Sigmoid colon (tissue), 7 donors: Measurements from ENCODE around the gene LRRC7. TPM values are rescaled to one million over a fixed set of nuclear protein-coding genes. Genes with fewer than 3 reads are reported as not detected.

Experiments
- DNase-seq: peaks from one replicate; pipeline ENCODE4 v3.0.0-alpha.2; 2019
- H3K27ac ChIP-seq, 4 donors: fragments of 200-600 bp; sonication (generic); one replicate each; pipeline ENCODE4 v1.5.1; 2016 to 2019; ENCODE audit warnings: mild to moderate bottlenecking in 1 of 4
- H3K27me3 ChIP-seq, 3 donors: fragments of 200-600 bp; sonication (generic); one replicate each; pipeline ENCODE4 v1.5.1; 2019; ENCODE audit warnings: mild to moderate bottlenecking in 1 of 3
- H3K36me3 ChIP-seq, 4 donors: fragments of 200-600 bp; sonication (generic); one replicate each; pipeline ENCODE4 v1.5.1; 2016 to 2019
- H3K4me1 ChIP-seq, 4 donors: fragments of 200-600 bp; sonication (generic); one replicate each; pipeline ENCODE4 v1.5.1; 2017 to 2019
- H3K4me3 ChIP-seq, 4 donors: fragments of 200-600 bp; sonication (generic); one replicate each; pipeline ENCODE4 v1.5.1; 2017 to 2019; ENCODE audit warnings: mild to moderate bottlenecking in 2 of 4, moderate library complexity in 1 of 4
- H3K9me3 ChIP-seq, 4 donors: fragments of 200-600 bp in 3 of 4; sonication (generic) in 3 of 4; one replicate each; pipeline versions ENCODE4 v1.5.1 to v1.6.1; 2013 to 2019
- CTCF ChIP-seq, 4 experiments: fragments of 450-650 bp in 3 of 4; fragments of 200-600 bp in 1 of 4; IDR thresholded peaks; one replicate each; pipeline ENCODE4 v1.5.1; 2016 to 2019; ENCODE audit warnings: antibody characterized with exemption in 4 of 4, mild to moderate bottlenecking in 3 of 4, moderate library complexity in 2 of 4
- EP300 ChIP-seq, 4 donors: sonication (generic); formaldehyde crosslinking; IDR thresholded peaks; one replicate each; pipeline ENCODE4 v1.6.1; 2017; ENCODE audit warnings: antibody characterized with exemption in 4 of 4
- POLR2A ChIP-seq, 2 donors: fragments of 450-650 bp; IDR thresholded peaks; one replicate each; pipeline ENCODE4 v1.6.1; 2016; ENCODE audit warnings: antibody characterized with exemption in 2 of 2, mild to moderate bottlenecking in 2 of 2, moderate library complexity in 2 of 2
- POLR2AphosphoS5 ChIP-seq, 4 donors: sonication (generic); formaldehyde crosslinking; IDR thresholded peaks; one replicate each; pipeline ENCODE4 v1.6.1; 2017; ENCODE audit warnings: antibody characterized with exemption in 4 of 4
- WGBS, 2 donors: extraction: QIAGEN DNeasy Blood & Tissue Kit; methylation state at CpG; one replicate each; pipeline ENCODE4 v1.1.7; 2013; 5-methylcytosine and 5-hydroxymethylcytosine counted together
- intact Hi-C: fragments of 100-400 bp; cut with DNase I; formaldehyde crosslinking; loops from one replicate; pipeline ENCODE4 v1.15.1; 2023
- polyA plus RNA-seq, 3 donors: library from polyadenylated mRNA; stranded (reverse); fragments of 200-250 nt; gene quantifications; one replicate each; pipeline ENCODE4 v1.2.3, GENCODE V29; 2013
- total RNA-seq, 4 donors: library from RNA; depleted of rRNA; stranded (reverse); fragments of >200 nt; gene quantifications; one replicate each; pipeline ENCODE4 v1.1.0, GENCODE V29; 2016
- donor health status: healthy with polysubstance abuse.
- donor health status: Bipolar disorder and iron deficiency.
- donor health status: healthy.

LRRC7 gene
- total and polyA plus RNA-seq, 7 donors, result 0.16 to 1.9 (median 0.41) TPM; not detected in 2

DNA sequence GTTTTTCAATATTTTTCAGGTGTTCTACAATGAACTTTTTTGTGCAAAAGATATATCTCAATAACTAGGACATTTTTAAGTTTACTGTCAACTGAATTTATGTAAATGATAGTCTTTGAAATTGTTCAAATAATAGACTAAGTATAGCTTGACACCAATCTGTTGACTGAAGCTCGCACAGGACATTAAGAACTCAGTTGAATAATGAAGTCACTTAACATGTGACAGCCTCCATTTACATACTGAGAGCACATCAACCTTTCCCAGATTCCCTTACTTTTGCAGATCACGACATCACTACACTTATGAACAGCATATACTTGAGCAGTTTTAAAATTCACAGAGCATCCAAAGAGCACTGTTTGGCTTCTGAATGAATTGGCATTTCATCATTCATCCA is 268.2 kb downstream of the LRRC7 start:
- Histone ChIP-seq H3K9me3 (no peaks in the 10 kb centered on the region), H3K4me3 (no peak overlapping the region), H3K27me3 (no peaks in the 10 kb centered on the region), H3K36me3 (no peaks in the 10 kb centered on the region), H3K27ac (no peak overlapping the region), H3K4me1 (no peaks in the 10 kb centered on the region)
- TF ChIP-seq POLR2AphosphoS5 (IDR thresholded peaks at IDR 0.05), result no peak
- TF ChIP-seq EP300 (IDR thresholded peaks at IDR 0.05), result no peak
- TF ChIP-seq CTCF (IDR thresholded peaks at IDR 0.05), result no peak
- TF ChIP-seq POLR2A (IDR thresholded peaks at IDR 0.05), result no peak
- WGBS, 2 donors, result 78 to 79% methylated on average over 2 of the region's 2 CpGs
- intact Hi-C loops, result no loop called here
- DNase-seq, result no peak

DNA sequence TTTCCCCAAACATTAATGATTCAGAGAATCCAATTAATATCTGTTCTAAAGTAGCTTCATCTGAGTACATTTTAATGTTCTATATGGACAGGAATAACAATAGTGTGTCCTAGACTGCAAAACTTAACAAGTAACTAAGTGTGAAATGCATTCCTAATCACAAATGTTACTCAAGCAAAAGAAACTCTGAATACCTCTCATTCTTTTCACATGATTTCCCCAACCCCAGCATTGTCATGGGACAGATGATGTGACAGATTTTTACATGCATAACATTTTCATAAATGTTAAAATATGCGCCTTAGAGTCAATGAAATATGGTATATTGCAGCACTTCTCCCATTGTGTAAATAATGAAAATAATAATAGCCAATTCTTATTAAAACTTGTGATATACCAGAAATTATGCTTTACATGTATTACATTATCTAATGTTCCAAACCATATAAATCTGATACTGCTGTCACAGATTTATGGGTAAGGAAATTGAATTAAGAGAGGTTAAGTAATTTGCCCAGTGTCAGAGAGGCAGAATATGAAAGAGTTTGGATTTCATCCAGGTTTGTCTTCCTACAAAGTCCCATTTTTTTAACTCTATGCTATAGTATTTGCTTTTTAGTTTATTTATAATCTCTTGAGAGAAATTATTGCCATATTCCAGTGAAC is 269.4 kb downstream of the LRRC7 start:
- Histone ChIP-seq H3K4me3 (no peak overlapping the region), H3K4me1 (no peaks in the 10 kb centered on the region), H3K9me3 (no peaks in the 10 kb centered on the region), H3K36me3 (no peaks in the 10 kb centered on the region), H3K27ac (no peak overlapping the region), H3K27me3 (no peaks in the 10 kb centered on the region)
- no peak for DNase-seq
- no peak for TF ChIP-seq POLR2AphosphoS5 (IDR thresholded peaks at IDR 0.05)
- TF ChIP-seq POLR2A (IDR thresholded peaks at IDR 0.05), result no peak
- TF ChIP-seq CTCF (IDR thresholded peaks at IDR 0.05), result no peak
- TF ChIP-seq EP300 (IDR thresholded peaks at IDR 0.05), result no peak
- intact Hi-C loops, result no loop called here
- WGBS, 2 donors, result 90 to 93% methylated on average over 1 of the region's 1 CpG

GRCh38 chr1:69842326-69842725 is 274.6 kb downstream of the LRRC7 start:
- intact Hi-C loops, result no loop called here
- no peak overlapping the region for H3K4me3 ChIP-seq
- no peaks in the 10 kb centered on the region for H3K9me3 ChIP-seq
- H3K36me3 ChIP-seq, result no peaks in the 10 kb centered on the region
- H3K27ac ChIP-seq, result no peak overlapping the region
- no peak for DNase-seq
- H3K4me1 ChIP-seq, result no peaks in the 10 kb centered on the region
- 67 to 76% methylated on average over 1 of the region's 1 CpG for WGBS, 2 donors
- no peaks in the 10 kb centered on the region for H3K27me3 ChIP-seq
- TF ChIP-seq POLR2A (IDR thresholded peaks at IDR 0.05) (no peak), EP300 (IDR thresholded peaks at IDR 0.05) (no peak), CTCF (IDR thresholded peaks at IDR 0.05) (no peak), POLR2AphosphoS5 (IDR thresholded peaks at IDR 0.05) (no peak)

- intact Hi-C loops, result no loop called here
- H3K4me3 ChIP-seq, result no peak overlapping the region
- 93 to 97% methylated on average over 1 of the region's 1 CpG for WGBS, 2 donors
- TF ChIP-seq EP300 (IDR thresholded peaks at IDR 0.05) (no peak), POLR2A (IDR thresholded peaks at IDR 0.05) (no peak), POLR2AphosphoS5 (IDR thresholded peaks at IDR 0.05) (no peak), CTCF (IDR thresholded peaks at IDR 0.05) (no peak)
- H3K36me3 ChIP-seq, result no peaks in the 10 kb centered on the region
- H3K4me1 ChIP-seq, result no peaks in the 10 kb centered on the region
- H3K27ac ChIP-seq, result no peak overlapping the region
- no peaks in the 10 kb centered on the region for H3K9me3 ChIP-seq
- no peaks in the 10 kb centered on the region for H3K27me3 ChIP-seq
- no peak for DNase-seq
Observed at GRCh38 chr1:69845655-69846054, 277.9 kb downstream of the LRRC7 start.

GRCh38 chr1:69846267-69846666 is 278.5 kb downstream of the LRRC7 start:
- Histone ChIP-seq H3K4me1 (no peaks in the 10 kb centered on the region), H3K27me3 (no peaks in the 10 kb centered on the region), H3K9me3 (no peaks in the 10 kb centered on the region), H3K36me3 (no peaks in the 10 kb centered on the region), H3K27ac (no peak overlapping the region), H3K4me3 (no peak overlapping the region)
- intact Hi-C loops, result no loop called here
- TF ChIP-seq POLR2A (IDR thresholded peaks at IDR 0.05) (no peak), CTCF (IDR thresholded peaks at IDR 0.05) (no peak), EP300 (IDR thresholded peaks at IDR 0.05) (no peak), POLR2AphosphoS5 (IDR thresholded peaks at IDR 0.05) (no peak)
- WGBS, 2 donors, result 35 to 55% methylated on average over 3 of the region's 3 CpGs
- no peak for DNase-seq
